Stimulated activated CD4-positive, alpha-beta T cell treated with anti-CD3 and anti-CD28 coated beads, Interleukin-15, amount 100 ng/mL, for 48 hours (primary cell): ENCODE data around the gene ZSWIM7.

Experiments
- DNase-seq, 2 donors: peaks; one replicate each; pipeline ENCODE4 v3.0.0-alpha.2; 2020; ENCODE audit warnings: low read depth in 2 of 2

The ZSWIM7 gene

GRCh38 chr17:15931394-15931793 lies 68.1 kb downstream of the ZSWIM7 start:
- no peak for DNase-seq

- no peak for DNase-seq
Observed at GRCh38 chr17:15930426-15930825, 69.1 kb downstream of the ZSWIM7 start.

GRCh38 chr17:15929941-15930340 lies 69.6 kb downstream of the ZSWIM7 start:
- no peak for DNase-seq

- DNase-seq, result no peak
Observed at GRCh38 chr17:15928286-15928785, 71.2 kb downstream of the ZSWIM7 start.
